HG03097 (cell line): ENCODE results near the gene SEMA6A.

ENCODE experiments used
- ATAC-seq: cut with Tn5 transposase; IDR thresholded peaks from one replicate; pipeline ENCODE4 v1.9.1; 2021; ENCODE audit not compliant: unreplicated experiment, low FRiP score

The SEMA6A gene

DNA sequence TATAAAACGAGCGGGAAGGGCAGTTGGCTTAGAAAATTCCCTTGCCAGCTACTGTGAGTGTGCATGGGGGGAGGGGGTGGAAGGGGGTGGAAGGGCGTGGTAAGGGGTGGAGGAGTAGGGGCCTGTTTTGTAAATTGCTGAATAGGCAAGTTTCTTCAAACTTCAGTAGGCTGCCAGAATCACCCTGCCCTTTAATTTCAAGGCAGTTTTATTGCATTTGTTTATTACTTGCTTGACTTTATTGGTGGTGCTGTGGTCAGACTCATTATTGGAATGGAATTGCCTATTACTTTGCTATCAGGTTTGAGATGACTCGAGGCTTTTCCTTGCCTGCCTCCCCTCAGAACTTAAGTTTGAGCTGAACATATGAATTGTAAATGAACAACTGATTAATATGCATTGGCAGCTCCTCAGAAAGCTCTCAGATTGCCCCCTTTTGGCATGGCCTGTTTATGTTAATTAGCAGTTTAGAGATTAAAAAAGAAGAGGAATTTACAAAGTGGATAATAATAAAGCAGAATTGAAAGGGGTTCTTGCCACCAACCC, 76.0 kb downstream of the SEMA6A start:
- ATAC-seq, result no peak

DNA sequence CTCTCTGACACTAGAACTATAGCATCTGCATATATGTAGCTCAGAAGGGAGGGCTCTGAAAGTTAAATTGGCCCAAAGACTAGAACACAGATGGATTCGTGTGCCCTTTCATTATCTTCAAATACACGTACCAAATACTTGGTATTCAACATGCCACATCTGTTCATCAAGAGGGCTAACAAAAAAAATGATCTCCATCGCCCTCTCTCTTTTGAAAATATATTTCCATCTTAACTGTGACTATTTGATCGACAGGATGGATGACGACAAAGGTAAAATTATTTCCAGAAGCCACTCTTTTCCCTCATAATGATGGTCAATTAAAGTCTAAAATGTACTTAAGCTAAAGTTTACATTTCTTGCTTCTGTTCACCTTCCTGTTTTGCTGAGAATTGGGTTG, 77.0 kb downstream of the SEMA6A start:
- ATAC-seq, result no peak

DNA sequence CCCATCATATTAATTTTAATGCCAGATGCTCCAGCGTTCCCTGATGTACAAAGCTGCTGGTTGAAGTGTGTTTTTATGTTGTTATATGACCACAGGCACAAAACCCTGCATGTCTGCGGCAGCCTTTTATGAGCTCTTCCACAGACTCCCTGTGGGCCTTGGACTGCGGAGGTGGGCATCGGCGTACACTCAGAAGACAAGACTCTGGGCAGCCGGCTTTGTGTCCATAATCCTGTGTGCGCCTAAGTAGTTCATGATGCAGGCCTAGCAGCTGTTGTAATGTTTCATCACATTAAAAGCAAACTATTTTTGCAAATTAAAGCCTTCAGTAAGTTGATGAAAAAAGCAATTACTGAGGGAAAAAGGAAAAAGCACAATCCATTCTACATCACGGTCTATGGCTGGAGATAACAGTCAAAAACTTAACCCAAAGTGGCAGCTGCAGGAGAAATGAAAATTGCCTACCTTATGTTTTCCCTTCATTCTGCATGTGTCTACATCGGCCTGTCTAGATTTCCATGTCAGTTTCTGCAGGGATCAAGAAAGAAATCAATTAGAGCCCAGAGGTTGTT, 78.8 kb downstream of the SEMA6A start:
- no peak for ATAC-seq

DNA sequence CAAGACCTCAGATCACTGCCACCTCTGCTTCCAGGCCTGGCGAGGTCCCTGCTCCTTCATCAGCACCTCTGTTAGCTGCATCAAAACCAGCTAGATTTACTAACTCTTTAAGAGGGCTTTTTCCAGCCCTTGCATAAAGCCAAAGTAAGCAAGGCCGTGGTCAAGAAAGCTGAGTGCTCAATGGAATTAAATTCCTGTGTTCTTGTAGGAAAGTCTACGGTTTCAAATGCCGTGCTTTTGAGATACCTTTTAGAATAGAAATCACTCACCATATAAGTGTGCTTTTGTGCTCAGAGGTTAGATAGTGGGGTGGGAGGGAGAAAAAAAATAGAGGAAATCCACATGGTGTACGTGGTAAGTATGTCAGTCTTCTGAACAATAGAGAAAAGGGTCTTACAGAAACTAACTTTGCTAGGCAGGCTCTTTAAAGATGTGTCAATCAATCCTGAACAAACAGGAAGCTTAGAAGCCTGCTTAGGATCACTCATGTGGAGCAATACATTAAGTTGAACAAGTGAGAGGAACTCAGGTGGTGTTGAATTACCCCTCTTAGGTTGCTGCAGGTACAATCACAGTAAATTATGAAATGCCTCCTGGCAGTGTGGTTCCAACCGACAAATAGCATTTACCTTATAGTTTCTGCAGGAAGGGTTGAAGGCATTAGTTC, 79.7 kb downstream of the SEMA6A start:
- ATAC-seq, result no peak

DNA sequence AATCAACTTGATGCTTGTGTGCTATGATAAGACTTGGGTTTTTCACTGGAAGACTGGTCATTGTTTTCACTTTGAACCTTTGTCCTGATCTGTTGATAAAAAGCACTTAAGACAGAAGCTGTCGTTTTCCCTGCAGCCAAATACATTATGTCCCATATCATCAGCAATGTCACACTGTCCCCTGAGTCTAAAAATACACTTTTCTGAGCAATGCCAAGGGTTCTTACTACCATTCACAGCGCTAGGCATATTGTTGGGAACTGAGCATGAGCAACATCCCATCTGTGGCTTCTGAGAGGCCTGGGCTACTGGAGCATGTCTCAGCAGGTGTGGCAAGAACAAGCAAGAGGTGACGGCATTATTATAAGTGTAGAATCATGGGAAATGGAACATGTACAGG, 81.8 kb downstream of the SEMA6A start:
- no peak for ATAC-seq

DNA sequence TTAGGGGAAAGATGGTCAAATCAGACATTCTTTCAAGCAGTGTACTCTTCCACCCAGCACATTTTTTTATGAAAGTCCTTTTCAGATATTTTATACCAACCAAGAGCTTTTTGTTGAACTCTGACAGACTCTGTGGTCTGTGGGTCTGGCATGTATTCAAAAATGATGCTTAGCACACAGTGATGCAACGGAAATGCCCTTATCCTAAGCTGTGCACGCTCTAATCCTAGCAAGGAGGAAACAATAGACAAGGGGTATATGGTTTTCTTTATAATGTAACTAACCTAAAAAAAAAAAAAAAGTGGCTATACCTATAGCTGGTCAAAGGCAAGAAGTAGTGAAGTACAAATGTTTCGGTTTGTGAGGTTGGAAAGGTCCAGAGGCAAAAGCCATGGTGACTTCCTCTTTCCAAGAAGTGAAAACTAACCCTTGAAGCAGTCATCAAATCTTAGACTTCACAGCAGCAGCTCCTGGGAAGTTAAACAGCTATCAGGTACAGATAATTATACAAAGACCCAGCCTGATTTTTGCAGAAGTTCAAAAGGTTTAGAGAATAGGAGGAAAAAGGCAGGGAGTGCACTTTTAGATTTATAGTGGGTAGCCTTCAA, 82.5 kb downstream of the SEMA6A start:
- ATAC-seq, result no peak

DNA sequence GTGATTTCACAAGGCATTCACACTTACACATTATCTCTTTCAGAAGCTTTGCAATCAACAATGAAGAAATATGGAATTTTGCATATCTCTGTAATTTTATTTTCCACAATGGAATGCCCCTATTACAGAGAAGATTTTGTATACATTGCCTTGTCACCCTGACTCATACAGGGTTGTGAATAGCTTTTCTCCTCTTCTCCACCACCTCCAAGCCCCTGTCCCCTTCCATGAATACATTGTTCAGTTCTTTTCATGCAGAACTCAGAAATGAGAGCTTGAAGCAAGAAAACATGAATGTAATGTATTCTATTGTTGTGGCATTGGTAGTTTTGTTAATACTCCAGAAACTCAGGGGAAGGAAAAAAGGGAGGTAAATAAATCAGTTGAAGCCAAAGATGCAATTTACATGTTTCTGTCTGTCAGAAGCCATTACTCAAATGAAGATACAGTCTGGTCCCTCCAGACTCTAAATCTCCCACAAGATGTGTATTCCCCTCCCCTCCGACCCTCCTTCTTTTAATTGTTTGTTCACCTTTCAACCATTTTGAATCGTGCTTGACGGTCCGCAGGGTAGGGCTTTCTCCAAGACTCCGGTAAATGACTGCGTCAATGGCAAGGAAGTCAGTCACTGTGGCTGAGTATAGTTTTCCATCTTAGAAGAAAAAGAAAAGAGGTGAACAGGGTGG, 86.1 kb downstream of the SEMA6A start:
- no peak for ATAC-seq

DNA sequence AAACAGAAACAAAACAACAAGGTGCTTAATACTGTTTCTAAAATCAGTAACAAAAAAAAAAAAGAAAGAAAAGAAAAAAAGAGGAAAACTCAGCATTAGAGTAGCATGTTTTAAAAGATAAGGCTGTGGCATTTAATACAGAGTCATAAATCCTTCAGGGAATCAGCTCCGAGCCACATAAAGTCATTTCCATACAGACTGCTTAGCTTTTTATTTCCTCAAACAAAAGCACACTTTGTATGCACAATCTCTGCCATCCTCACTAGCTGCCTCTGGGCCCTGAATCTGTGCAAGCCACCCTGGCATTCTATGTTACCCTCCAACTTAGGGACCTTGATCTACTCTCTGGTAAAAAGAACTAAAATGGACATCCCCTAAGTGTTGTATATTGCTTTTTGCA, 87.6 kb downstream of the SEMA6A start:
- ATAC-seq, result no peak

DNA sequence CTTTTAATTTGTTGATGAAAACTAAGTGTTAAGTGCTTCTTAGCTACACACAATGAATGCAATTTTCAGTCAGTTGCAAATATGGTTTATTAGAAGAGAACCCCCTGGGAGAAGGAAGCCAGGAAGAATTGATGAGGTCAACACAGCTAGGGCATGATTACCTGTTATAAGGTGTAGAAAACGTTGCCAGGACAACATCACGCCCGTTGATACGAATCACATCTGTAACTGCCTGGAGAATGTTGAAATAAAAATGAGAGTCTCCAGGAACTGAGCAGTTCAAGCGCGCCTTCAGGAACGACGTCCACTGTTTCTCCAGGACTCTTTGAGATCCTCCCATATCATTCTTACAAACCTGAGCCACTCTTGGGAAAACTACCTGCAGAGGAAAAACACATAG, 88.0 kb downstream of the SEMA6A start:
- no peak for ATAC-seq

DNA sequence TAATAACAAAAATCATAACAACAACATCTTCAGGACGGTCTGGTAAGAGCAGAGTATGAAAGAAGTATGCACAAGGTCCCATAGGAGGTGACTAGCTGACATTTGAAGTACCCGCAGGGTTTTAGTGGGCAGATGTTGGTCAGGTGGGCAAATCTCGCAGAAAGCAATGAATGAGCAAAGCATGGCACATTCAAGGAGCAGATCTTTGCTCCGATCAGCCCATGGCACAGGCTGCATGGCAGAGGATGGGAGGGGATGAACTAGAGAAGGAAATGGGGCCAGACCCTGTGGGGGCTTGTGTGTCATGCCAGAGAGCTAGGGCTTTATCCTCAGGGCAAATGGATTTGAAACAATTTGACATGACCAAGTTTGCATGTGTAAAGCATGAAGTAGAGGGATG, 90.0 kb downstream of the SEMA6A start:
- ATAC-seq, result no peak

DNA sequence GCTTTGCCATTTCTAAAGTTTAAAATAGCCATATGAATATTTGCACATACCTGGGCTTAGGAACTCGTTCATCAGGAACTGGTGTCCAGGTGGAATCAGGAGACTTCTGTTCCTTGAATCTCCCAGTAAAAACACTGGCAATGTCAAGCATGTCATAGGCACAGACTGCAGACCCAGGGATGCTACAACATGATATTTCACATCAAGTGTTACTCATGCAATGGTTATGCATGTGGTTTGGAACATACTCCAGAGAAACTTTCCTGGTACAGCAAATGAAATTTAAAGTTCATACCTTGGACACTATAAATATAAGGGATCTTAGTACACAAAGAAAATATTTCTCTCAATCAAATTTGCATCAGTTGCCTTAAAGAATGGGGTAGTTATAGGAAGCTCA, 92.2 kb downstream of the SEMA6A start:
- no peak for ATAC-seq

DNA sequence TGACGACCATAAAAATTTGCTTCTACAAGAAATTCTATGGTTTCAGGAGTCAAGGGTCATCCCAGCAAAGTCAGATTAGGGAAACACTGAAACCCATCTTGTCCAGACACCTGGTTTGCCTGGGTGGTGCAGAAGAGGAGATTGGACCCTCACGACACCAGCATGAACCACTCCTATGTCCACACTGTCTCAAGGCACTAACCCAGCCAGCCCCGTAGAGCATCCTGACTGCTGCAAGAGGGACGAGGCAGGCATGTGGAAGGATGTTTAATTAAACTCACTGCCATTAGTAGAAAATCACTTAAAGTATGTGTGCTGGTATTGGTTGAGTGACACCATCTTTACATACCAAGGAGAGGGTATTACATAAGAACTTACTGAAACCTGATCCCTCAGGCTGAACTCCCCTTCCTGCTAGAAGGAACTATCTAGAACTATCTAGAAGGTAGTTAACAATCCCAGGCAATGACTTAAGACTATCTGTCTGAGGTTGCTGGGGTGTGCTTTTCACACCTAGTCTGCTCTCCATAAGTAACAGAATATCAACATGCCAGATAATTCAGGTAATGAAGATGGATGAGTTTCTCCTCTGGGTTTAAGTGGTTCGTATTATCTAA, 93.6 kb downstream of the SEMA6A start:
- no peak for ATAC-seq

DNA sequence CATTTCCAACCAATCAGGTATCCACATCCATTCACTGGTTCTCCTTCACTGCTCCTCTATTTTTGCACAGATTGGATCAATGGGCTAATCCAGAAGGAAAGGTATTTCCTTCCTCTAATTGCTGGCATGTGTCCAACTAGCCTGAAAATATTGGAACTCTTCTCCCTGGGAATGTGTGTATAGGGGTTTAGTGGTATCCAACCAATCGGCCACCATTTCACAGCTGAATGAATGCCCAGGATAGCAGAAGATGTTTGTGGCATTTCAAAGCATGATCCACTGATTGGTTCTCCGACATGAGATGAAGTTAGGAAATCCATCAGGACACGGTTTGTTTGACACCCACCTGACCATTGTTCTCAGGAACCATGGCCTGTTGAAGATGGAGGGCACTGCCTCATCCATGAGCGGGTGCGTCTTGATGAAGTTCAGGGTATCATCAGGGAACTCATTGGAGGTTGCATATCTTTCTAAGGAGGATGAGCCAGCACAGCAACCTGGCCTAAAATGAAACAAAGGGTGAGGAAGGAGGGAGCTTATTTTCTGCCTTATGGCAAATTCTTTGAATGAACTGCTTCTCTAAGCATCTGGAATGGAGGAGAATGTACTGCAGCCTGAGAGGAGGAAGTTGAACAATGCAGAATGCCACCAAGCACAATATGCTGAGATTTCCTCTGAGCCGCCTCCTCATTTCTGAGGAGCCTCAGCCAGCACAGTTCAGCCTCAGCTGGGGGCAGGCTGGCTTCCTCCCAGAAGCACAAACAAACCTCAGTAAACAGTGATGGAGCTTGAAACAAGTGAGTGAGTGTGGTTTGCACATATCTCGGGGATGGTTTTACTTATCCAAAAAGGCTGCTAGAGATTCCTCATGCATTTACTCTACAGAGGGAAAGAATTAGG, 94.6 kb downstream of the SEMA6A start:
- no peak for ATAC-seq

DNA sequence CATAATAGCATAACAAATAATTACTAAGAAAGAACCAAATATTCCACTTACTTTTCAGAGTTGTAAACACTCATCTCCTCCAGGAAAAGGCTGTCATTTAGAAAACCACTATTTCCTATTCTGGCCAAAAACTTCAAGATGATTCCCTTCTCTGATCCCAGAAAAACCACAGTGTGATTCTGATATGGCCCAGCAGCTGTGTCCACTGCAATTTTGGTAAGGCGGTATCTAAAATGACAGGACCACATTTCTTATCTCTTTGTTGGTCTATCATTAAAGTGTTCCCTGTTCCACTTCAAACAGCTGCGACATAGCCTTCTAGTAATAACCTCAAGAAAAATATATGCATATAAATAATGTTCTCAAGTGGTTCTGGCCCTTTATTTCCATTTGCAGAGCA, 96.1 kb downstream of the SEMA6A start:
- no peak for ATAC-seq

DNA sequence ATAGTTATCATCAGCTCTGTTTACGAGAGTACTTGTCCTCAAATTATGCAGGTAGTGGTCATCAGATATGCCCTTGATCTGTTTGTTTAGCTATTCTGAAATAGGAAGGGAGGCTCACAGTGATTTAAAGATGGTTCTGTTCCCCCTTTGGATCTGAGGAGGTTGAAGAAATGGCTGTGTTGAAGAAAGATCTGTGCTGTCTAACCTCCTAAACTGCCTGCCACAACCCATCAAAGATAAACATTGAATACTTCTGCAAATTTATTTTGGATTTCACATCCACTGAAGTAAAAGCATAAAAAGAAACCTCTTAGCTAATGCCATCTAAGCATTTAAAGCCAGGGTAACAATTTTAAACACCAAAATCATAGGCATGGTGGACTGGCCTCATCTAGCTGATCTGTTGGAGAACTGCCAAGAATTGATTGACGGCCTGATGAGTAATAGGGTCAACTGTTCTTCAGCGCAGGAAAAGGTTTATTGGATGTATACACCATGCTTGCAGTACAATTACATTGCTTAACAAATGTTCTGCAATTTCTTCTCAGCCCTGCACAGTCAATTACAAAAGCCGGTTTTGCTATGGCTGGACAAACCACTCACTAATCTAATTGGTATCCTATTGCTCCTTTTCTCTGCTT, 97.6 kb downstream of the SEMA6A start:
- ATAC-seq, result no peak

DNA sequence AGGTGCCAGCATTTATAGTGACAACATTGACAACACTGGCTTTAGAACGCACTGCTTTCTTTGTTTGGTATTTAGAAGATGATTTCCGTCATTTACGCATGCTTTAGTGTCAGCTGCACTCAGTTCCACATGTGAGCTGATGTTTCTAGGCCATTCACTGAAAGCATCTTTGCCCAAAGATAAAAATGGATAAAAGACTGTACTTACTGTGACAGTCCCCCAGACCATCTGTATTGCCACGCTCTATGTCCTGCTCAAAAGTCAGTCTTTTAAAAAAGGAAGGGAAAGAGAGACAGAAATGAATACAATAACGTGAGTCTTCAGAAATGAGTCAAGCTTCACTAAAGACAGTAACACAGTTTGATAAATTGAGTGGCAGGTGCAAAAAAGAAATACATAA, 99.3 kb downstream of the SEMA6A start:
- ATAC-seq, result no peak

DNA sequence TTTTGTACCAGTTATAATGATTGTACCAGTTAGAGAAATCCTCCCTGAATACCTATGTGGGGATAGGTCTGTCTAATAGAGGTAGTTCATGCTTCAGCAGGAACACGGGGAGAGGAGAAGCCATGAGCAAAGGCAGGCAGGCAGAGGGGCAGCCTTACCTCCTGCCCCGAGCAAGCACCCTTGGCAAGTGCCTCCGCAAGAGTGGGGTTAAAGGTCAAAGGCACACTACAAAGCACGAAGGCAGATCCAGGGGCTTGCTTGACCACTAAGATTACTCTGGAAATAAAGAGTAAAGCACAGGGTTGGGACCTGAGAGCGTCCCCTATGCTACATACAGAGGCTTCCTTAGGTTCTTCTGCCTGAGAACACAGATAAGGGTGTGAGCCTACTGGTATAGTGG, 100.9 kb downstream of the SEMA6A start:
- ATAC-seq, result no peak

DNA sequence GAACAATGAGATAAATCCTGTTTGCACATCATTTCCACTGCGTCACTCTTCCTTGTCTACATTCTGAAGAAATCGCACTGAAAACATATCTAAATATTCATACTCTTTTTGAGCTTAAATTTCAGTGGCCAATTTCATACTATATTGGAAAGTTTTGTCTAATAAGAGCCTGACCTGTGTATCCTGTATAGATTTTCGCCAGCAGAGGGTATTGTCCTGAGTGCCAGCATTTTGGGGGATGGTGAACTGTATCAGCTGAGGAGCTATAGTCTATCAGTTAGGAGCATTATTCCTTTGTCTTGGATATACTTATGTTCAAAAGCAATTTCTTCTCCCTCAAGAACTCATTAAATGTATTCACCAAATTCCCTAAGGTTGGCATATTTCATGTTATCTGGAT, 102.3 kb downstream of the SEMA6A start:
- no peak for ATAC-seq

DNA sequence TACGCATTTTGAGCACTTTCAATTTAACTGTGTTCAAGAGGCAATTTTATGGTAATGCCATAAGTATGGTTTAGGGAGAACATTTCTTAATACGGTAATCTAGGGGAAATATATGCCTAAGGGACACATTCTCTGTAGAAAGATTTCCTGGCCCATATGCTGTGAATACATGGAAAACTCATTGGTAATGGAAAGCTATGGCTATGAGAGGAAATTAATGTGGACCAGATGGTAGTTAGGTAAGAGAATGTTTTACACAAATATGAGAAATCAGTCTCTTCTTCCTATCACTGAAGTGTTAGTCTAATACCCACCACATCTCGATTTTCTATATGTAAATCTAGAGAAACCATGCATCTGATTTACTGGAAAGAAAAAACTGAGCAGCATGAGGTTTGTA, 105.0 kb downstream of the SEMA6A start:
- no peak for ATAC-seq

DNA sequence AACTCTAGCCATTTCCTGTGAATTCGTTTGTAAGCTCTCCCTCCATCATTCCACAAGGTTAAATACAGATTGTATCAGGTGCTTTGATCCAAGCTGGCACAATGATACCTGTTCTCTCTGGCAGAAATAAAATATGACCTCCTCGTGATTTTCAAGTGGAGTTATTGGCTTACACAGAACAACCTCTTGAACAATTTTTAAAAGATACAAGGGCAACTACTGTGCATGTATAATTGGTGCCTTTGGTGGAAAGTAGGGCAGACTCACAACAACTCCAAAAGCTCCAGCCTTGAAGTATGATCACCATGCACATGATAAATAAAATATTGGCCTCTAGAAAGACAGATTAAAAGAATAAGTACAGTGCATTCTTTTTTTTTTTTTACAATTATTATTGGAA, 106.0 kb downstream of the SEMA6A start:
- ATAC-seq, result no peak
